NCI-H446 (cell line): ENCODE data around the gene HYKK.
A peak's percentile ranks its signal among the peaks of the same experiment; 100 is the strongest.
"Not testable (repeated sequence)": the region's sequence is repeated elsewhere in the genome, so short reads cannot be mapped to it uniquely, and the experiment has no call there.

Experiments
- DNase-seq, 2 experiments: peaks; one replicate each; lab custom pipeline; 2025; lab: John Stamatoyannopoulos, UW

HYKK gene, protein sequence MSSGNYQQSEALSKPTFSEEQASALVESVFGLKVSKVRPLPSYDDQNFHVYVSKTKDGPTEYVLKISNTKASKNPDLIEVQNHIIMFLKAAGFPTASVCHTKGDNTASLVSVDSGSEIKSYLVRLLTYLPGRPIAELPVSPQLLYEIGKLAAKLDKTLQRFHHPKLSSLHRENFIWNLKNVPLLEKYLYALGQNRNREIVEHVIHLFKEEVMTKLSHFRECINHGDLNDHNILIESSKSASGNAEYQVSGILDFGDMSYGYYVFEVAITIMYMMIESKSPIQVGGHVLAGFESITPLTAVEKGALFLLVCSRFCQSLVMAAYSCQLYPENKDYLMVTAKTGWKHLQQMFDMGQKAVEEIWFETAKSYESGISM

DNA sequence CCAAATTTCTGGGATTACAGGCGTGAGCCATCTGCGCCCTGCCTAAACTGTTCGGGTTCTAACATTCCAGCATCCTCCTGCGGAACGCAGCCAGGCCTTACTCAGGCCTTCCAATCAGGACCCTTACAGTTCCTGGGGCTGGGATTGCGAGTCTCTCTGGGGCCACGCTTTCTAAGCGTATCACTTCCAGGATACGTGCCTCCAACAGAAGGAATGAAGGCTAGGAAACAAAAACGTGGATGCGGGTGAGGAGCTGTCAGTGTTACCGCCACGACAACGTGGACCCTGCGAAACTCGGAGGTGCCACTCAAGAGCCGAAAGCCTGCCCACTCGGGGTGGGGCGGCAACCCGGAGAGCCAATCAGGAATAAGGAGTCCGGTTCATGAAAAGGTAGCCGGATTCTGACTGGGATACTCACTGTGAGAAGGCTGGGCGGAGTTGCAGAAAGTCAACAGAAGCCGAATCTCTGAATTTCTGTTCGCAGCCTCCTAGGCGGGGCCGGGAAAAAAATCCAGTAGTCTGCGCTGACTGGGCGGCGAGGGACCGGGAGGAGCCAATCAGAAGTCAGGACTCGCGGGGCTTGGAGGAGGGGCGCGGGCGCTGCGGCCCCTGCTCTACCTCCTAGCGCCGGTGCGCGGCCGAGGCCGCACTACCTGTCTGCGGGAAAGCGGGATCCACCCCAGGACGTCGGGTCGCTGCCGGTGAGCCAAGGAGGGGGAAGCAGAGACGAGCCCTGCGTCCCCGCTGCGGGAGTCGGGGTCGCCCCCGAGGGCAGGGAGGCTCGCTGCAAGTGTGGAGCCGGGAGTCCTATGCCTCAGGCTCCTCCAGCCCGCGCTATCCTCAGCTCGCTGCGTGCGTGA is at the start of gene HYKK:
HYKK (plus strand) TSS at position 607 of the 860 bp plus-strand sequence. CDS start 5,512 bp downstream, outside the sequence.
- peak; percentile 88 to 96 for DNase-seq

DNA sequence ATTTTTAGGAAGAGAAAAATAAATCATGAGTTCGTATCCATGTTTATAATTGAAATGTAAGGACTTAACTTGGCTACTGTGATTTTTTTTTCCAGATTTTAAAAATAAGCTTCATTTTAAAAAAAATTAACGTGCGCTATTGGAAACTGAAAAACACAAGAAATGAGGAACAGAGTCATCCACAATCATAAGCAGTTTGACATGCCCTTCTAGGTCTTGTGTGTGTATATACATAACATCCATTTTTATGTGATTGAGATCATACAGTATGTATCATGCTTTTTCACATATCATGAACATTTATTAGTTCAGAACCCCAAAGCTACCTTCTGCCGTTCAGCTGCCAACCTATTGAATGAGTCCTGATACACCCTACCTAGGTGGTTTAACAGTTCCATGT is 46.6 kb upstream of the HYKK start:
- no peak for DNase-seq

DNA sequence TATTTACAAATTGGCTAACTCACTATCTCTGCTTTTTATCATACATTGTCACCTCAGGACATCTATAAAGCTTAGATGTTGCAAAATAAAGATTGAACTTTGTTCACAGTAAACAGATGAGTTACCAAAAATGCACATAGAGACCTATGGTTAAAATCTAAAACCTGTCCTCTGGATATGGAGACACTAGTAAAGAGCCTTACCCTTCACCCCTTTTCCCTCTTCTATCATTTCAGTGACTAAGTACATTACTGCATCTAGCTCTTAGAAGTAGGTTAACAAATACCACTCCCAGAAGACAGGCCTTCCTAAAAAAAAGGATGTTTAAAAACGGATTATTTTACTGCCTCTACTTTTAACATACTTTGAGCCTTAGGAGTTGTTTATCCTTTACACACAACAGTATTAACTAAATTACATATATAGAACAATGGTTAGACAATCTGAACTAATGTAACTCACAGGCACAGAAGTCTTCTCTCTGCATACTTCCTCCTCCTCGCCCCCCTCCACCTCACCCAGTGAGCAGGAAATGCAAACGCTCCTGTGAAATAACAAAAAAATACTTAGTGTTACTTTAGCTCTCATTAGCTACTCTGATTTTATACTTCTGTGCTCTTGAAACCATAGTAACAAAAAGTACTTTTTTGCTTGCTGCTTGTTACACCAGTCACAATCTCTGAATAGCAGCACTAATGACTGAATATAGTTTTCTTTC is 46.0 kb upstream of the HYKK start:
- no peak for DNase-seq

DNA sequence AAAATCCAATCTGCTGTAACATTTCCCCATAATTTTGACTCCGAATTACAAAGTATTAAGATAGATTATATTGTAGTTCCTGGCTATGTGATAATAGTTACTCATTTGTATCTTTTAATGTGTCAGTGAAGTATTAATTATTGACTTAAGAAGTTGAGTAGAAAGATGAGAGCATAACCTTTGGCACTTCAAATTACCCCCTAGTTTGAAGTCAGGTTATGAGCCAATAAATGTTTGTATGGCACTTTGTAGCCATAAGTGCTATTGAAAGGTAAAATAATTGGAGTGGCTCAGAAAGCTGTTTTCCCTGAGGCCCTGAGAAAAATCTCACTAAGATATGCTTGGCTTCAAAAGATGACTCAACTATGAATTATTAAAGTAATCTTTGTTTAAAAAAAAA is 38.3 kb upstream of the HYKK start:
- no peak for DNase-seq

DNA sequence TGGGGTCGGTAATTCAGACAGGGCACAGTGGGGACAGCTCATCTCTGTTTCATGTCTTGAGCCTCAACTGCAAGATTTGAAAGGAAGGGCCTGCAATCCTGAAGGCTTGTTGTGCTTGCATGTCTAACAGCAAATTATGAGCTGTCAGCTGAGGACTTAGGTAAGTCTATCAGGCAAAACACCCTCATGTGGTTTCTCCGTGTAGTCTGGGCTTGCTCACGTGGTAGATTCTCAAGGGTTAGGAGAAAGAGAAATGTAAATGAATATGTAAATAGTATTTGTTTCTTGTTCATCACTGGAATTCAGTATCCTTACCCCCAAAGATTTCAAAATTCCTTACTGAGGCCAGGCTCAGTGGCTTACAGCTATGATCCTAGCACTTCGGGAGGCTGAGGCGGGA is 30.1 kb upstream of the HYKK start:
- DNase-seq = no peak

DNA sequence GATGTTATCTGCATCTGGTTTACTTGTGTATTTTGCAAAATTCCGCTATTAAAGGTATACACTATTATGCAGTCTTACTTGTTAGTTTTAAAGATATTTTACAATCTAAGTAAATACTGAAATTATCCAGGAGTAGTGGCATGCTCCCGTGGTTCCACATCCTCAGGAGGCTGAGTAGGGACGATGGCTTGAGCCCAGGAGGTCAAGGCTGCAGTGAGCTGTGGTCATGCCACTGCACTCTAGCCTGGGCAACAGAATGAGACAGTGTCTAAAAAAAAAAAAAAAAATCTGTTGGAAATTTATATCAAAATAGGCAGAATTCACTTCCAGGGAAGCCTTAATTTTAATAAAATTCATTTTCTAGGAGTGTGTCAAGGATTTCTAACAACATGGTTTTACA is 27.7 kb upstream of the HYKK start:
- DNase-seq = no peak

DNA sequence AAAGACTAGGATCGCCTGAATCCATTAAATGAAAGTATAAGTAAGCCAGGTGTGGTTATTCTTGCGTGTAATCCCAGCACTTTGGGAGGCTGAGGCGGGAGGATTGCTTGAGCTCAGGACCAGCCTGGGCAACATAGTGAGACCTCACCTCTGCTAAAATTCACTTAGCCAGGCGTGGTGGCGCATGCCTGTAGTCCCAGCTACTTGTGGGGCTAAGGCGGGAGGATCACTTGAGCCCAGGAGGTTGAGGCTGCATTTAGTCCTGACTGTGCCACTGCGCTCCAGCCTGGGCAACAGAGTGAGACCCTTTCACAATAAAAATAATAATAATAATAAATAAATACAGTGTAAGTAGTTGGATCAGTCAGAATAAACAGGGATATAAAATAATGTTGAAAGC is 25.5 kb upstream of the HYKK start:
- no peak for DNase-seq

DNA sequence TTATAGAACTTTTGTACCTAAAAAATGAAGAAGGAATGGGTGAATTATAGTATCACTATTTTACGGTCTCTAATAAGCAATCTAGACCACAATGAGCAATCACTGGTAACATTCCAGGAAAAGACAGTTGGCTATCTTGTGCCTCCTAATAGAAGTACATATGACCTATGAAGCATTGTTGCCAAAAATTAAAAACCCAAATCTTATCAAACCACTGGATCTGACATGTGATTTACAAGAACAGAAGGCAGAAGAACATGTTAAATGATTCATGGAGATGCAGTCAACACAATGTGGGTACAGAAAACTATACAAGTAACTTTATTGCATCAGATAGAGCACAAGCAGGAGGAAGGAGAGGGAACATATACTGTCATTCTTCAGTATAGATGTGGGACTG is 14.5 kb upstream of the HYKK start:
- DNase-seq = no peak

DNA sequence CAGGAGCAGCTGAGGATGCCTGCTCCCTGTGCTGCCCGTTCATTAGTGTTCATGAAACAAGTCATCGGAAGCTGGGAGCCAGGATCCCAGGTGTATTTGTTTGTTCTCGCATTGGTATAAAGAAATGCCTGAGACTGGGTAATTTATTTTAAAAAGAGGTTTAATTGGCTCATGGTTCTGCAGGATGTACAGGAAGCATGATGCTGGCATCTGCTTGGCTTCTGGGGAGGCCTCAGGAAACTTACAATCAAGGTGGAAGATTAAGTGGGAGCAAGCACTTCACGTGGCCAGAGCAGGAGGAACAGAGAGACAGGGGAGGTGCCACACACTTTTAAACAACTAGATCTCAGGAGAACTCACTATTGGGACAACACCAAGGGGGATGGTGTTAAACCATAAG is 5.5 kb upstream of the HYKK start:
- no peak for DNase-seq

DNA sequence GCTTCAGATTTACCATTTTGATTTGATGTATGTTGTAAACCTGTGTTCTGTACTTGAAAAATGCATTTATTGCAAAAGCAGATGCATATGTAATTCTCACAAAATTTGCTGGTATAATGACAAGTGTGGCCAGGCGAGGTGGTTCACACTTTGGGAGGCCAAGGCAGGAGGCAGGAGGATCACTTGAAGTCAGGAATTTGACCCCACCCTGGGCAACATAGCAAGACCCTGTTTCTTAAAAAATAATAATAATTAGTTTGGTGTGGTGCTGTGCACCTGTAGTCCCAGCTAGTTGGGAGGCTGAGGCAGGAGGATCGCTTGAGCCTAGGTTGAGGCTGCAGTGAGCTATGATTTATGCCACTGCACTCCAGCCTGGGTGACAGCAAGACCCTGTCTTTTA is 4.7 kb upstream of the HYKK start:
- no peak for DNase-seq

DNA sequence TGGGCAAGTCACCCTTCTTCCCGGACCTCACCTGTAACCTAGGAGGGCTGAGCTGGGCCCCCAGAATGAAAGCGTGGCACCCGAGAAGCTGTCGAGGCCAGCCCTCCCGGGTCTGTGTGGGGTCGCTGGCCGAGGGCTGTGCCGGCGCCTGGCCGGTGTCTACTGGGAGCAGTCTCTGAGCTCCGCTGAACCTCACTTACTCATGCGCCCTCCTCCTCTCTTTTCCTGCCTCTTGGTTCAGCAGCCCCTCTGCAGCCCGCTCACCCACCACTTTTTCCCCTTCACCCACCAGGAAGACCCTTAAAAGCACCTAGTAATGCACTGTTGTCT is 419 bp downstream of the HYKK start:
- no peak for DNase-seq

DNA sequence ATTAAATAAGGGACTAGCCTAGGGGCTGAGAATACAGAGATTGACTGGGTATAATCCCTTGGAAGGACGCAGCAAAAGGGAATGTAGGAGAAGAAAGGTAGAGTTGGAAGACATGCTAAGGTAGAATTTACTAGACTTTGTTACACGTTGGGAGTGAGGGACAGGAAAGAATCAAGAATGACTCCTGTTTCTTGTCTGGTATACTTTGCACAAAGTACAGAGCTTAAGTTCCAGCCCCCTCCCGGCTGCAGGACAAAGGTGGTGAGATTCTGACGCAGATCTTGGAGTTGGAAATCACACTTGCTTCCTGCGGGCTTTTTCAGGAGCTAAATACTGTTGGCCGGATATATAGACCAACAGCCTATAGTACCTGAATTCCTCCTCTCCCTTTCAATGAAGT is 895 bp downstream of the HYKK start:
- DNase-seq = no peak

DNA sequence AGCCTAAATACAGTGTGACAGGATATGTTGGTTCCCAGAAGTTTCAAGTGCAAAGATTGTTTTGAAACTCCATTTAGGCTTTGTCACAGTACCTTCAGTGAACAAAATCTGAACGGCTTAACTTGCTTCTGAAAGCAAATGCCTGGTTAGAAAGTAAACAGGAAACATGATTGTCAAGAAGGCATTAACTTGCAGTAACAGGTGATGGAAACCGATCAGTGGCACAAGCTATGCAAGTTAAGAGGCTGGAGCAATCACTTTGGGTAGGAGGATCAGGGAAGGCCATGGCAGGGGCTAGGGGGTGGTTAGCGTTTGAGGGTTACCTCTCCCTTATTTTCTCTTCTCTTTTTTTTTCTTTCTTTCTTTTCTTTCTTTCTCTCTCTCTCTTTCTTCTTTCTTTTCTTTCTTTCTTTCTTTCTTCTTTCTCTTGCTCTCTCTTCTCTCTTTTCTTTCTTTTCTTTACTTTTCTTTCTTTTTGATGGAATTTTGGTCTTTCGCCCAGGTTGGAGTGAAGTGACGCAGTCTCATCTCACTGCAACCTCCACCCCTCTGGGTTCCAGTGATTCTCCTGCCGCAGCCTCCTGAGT is 2.4 kb downstream of the HYKK start:
- DNase-seq = no peak

DNA sequence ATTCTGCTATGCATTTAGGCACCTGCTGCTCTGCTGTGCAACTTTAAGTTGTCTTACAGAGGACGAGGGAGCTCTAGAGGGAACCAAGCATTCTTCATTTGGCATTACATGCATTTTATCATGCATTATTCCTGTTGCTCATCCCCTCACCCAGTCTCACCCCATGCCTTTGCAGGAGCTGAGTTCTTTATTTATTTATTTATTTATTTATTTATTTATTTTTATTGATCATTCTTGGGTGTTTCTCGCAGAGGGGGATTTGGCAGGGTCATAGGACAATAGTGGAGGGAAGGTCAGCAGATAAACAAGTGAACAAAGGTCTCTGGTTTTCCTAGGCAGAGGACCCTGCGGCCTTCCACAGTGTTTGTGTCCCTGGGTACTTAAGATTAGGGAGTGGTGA is 12.7 kb downstream of the HYKK start:
- DNase-seq = not testable (repeated sequence)

DNA sequence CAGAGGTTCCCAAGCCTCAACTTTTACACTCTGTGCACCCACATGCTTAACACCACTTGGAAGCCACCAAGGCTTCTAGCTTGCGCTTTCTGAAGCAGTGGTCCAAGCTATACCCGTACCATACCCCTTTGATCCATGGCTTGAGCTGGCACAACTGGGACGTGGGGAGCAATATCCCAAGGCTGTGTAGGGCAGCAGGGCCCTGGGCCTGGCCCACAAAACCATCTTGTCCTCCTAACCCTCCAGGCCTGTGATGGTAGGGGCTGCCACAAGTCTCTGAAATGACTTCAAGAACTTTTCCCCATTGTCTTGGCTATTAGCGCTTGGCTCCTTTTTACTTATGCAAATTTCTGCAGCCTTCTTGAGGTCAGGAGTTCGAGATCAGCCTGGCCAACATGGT is 16.9 kb downstream of the HYKK start:
- no peak for DNase-seq

DNA sequence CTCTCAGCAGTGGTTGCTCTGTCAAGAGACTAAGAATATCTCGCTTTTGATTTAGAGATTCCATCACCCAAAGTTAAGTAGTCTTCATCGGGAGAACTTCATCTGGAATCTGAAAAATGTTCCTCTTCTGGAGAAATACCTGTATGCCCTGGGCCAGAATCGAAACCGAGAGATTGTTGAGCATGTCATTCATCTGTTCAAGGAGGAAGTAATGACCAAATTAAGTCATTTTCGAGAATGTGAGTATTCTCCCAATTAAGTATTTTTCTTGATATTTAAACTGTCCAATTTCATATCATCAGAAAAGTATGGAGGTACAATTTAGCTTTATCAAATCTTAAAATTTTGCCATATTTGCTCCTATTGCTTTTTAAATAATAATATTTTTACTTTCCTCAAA is 19.9 kb downstream of the HYKK start:
- no peak for DNase-seq

DNA sequence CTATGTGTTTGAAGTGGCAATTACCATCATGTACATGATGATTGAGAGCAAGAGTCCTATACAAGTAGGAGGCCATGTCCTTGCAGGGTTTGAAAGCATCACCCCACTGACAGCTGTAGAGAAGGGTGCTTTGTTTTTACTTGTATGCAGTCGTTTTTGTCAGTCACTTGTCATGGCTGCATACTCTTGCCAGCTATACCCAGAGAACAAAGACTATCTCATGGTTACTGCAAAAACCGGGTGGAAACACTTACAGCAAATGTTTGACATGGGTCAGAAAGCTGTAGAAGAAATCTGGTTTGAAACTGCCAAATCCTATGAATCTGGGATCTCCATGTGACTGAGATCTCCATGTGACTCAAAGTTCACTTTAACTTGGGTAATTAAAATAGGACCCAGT is 26.0 kb downstream of the HYKK start:
- DNase-seq = no peak

DNA sequence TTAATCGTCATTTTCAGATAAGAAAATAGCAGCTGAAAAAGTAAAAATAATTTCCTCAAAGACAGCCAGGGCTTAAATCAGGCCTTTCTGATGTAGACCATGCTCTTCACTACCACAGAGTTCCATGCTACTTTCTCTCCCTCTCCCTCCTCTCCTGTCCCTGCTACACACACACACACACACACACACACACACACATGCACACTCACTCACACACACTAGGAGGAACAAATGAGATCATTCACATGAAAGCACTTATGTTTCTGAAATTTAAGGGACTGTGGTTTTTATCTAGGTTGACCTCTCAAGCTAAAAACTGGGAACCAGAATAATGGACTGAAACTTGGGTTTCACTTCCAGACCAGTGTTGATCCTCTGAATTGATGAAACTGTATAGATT is 28.8 kb downstream of the HYKK start:
- DNase-seq = no peak

DNA sequence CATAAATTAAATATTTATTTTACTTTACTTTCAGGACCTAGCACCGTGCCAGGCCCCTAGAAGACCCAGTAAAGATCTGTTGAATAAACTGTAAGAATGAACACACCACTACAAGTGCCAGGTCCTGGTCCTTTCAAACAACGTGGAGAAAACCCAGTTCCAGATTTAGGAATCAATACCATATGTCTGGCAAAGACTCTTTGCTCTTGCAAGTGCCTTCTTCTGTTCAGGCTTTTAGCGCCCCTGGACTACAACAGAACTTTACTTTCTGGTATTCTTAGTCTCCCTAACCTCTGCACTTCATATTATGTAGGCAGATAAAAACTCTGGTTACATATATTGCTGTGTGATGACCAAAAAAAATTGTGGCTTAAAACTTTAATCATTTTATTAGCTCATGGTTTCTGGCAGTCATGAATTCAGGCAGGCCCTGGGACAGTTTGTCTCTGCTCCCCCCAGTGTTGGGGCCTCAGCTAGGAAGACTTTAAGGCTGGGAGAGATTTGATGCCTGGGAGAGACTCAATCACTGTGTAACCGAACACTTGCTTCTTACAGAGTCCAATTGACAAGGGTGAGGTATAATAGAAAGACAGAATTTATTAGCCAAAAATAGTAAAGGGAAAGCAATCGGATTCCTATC is 30.0 kb downstream of the HYKK start:
- no peak for DNase-seq

DNA sequence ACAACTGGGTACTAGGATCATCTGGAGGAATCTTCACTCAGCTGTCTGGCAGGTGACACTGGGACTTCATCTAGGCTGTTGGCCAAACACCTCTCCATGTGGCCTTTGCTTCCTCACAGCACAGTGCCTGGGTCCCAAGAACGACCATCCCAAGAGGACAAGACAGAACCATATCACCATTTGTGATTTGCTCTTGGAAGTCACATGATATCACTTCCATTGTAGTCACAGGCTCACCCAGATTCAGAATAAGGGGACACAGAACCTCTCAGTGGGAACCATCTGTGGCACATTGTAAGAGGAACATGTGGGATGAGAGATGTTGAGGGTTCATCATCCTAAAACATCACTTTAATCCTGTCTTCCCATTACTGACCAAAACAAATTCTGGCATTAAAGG is 31.0 kb downstream of the HYKK start:
- DNase-seq = no peak

DNA sequence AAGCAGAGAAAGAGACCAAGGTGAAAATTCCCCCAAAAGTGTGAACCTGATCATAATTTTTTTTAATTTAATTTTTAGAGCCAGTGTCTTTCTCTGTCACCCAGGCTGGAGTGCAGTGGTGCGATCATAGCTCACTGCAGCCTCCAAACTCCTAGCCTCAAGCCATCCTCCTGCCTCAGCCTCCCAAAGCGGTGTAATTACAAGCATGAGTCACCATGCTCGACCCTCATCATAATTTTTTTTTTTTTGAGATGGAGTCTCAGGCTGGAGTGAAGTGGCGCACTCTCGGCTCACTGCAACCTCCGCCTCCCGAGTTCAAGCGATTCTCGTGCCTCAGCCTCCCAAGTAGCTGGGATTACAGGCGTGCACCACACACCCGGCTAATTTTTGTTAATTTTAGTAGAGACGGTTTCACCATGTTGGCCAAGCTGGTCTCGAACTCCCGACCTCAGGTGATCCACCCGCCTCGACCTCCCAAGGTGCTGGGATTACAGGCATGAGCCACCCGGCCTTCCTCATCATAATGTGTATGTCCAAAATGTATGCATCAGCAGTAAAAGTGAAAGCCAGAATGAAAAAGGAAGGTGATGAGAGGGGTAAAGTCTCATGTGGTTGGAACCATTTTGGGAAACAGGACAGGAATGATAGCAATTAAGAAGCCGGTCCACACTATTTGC is 32.2 kb downstream of the HYKK start:
- DNase-seq = not testable (repeated sequence)
